GM21423 (cell line): ENCODE data around the gene RETN.

Source experiments
- ATAC-seq: cut with Tn5 transposase; IDR thresholded peaks from one replicate; pipeline ENCODE4 v1.9.1; 2021; ENCODE audit warnings: mild to moderate bottlenecking, moderate library complexity; ENCODE audit not compliant: unreplicated experiment

The RETN gene

DNA sequence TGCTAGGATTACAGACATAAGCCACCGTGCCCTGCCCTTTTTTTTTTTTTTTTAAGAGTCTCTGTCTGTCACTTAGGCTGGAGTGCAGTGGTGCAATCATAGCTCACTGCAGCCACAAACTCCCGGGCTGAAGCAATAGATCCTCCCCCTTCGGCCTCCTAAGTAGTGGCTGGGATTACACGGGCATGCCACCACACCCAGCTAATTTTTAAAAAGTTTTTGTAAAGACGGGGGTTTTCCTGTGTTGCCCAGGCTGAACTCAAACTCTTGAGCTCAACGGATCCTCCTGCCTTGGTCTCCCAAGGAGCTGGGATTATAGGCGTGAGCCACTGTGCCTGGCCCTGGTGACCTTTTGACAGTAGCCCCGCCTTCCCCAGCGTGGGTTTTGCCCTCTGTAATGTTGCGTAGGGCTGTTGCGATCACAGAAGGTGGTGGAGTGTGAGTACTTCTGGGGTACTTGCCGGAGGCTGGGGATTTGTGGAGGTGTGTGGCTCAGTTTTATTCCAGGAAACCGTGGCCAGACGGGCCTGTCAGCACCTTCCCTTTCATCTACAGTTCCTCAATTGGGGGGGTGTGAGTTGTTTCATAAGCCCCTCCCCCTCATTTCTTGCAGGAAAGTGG lies 11.6 kb upstream of the RETN start:
- no peak for ATAC-seq

- ATAC-seq, result peak; percentile 68
Observed at GRCh38 chr19:7658219-7658686, 10.6 kb upstream of the RETN start.

GRCh38 chr19:7661744-7662538 lies 6.9 kb upstream of the RETN start:
- ATAC-seq, result no peak

GRCh38 chr19:7662657-7663056 lies 6.2 kb upstream of the RETN start:
- no peak for ATAC-seq

DNA sequence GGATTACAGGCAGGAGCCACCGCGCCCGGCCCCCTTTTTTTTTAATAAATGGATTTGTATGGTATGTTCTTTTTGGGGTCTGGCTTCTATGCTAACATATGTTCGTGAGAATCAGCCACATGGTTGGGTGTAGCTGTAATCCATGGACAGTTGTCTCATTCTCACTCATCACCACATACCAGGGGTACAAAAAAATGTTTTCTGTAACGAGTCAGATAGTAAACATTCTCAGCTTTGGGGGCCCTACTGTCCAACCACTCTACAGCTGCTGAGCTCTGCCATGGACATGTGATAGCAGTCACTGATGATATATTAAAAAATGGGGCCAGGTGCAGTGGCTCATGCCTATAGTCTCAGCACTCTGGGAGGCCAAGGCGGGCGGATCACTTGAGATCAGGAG lies 5.1 kb upstream of the RETN start:
- no peak for ATAC-seq

DNA sequence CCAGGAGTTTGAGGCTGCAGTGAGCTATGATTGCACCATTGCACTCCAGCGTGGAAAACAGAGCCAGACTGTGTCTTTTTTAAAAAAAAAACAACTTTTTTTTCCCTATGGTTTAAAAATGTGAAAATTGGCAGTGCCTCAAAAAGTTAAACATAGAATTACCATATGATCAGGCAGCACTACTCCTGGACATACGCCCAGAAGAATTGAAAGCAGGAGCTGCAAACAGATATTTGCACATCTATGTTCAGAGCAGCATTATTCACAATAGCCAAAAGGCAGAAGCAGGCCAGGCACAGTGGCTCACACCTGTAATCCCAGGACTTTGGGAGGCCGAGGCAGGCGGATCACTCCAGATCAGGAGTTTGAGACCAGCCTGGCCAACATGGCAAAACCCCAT lies 3.8 kb upstream of the RETN start:
- ATAC-seq, result no peak

GRCh38 chr19:7669641-7670040 lies 792 bp downstream of the RETN start:
- no peak for ATAC-seq

- no peak for ATAC-seq
Observed at GRCh38 chr19:7670150-7670783, 1.4 kb downstream of the RETN start.

GRCh38 chr19:7670790-7671189 lies 1.9 kb downstream of the RETN start:
- no peak for ATAC-seq

DNA sequence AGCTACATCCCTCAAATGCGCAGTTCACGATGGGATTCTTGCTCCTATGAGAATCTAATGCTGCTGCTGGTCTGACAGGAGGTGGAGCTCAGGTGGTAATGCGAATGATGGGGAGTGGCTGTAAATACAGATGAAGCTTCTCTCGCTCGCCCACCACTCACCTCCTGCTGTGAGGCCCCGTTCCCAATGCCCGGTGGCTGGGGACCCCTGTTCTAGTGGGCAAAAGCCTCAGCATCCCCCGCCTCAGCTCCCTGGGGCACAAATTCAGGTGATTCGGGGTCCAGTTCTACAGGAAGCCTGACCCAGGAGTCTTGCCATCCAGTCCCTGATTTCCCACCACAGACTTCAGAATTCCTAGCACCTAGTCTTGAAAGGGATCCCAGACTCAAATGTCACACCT lies 3.7 kb downstream of the RETN start:
- no peak for ATAC-seq

- ATAC-seq, result no peak
Observed at GRCh38 chr19:7674010-7675005, 5.5 kb downstream of the RETN start.

DNA sequence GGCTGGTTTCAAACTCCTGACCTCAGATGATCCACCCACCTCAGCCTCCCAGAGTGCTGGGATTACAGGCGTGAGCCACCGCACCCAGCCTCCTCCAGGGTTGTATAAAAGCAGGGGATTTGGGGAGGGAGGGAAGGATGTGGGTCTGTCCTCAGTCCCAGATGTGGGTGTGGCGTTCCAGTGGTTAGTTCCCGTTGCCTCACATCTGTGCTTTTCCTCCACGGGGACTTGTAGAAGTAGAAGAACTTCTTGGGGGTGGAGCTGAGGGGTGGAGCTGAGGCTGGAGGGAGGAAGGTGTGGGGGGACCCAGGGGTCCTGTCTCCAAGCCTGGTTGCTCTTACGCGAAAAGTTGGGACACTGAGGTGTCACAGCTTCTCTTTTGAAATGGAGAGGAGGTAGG lies 7.5 kb downstream of the RETN start:
- no peak for ATAC-seq

GRCh38 chr19:7676854-7677253 lies 8.0 kb downstream of the RETN start, which contains the start of gene MCEMP1:
Gene MCEMP1 (plus strand): TSS chr19:7677090. CDS start chr19:7677121, 31 bp downstream.
- ATAC-seq, result no peak

GRCh38 chr19:7677669-7678311 lies 8.9 kb downstream of the RETN start:
- ATAC-seq, result no peak

DNA sequence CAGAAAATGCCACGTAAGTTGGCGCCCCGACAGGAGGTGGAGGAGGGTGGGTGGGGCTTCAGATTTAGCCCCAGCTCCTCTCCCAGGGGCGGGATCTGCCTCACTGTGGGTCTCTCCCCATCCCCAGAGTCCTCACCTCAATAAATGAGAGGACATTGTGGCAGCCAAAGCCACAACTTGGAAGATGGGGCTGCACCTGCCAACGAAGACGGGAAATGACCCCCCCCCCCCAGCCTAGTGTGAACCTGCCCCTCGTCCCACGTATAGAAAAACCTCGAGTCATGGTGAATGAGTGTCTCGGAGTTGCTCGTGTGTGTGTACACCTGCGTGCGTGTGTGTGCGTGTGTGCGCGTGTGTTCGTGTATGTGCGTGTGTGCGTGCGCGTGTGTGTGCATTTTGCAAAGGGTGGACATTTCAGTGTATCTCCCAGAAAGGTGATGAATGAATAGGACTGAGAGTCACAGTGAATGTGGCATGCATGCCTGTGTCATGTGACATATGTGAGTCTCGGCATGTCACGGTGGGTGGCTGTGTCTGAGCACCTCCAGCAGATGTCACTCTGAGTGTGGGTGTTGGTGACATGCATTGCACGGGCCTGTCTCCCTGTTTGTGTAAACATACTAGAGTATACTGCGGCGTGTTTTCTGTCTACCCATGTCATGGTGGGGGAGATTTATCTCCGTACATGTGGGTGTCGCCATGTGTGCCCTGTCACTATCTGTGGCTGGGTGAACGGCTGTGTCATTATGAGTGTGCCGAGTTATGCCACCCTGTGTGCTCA lies 10.3 kb downstream of the RETN start:
- ATAC-seq, result no peak

DNA sequence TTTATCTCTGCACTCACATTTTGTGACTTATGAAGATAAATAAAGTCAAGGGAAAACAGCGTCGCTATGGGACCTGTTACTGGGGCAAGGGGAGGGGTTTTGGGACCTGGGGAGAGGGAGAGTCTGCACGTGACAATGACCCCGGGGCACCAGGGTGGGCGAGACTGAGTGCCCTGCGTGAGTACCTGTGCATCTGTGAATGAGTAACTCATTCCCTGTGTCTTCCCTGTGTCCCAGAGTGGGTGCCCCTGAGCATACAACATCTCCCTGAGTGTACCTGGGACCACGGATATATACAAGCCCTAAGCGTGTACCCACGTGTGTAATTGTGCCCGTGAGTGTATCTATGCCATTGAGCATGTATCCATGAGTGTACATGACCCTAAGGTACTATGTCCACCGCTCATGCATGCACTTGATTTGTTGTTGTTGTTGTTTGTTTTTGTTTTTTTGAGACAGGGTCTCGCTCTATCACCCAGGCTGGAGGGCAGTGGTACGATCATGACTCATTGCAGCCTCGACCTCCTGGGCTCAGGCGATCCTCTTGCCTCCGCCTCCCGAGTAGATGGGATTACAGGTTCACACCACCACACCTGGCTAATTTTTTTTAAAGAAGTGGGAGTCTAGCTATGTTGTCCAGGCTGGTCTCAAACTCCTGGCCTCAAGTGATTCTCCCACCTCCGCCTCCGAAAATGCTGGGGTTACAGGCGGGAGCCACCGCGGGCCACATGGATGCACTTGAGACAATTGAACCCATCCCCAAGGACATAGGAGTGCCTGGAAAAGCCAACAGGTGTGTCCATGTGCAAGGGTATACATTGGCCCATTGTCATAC lies 11.1 kb downstream of the RETN start:
- no peak for ATAC-seq

DNA sequence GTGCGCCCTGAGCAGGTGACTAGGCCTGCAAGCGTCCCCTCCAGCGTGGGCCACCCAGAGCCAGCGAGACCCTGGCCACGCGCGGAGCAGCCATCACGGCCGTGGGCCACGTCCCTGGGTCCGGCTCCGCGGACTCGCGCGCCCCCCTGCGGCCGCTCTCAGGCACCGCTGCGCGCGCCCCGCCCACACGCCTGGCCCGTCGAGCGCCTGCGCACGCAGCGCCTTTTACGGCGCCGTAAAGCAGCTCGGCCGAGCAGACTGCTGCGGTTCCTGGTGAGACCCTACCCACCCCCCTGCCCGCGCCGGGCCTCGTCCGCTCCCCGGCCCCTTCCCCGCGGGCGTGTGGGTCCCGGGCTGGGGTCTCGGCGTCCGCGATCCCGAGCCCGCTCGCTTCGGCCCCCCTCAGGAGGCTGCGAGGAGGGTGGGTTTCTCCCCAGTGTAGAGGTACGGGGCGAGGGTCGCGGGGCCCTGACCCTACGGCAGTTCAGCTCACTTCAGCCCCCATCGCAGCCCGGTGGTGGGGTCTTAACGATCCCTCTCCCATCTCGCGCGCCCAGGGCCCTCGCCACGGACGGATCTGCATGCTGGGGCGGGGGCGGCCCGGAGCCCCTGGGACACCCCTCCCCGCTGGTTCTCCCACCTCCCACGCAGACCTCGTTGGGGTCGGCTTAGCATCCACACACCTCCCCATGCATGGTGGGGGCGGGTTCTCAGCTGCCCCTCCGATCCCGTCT lies 11.9 kb downstream of the RETN start, which contains the start of gene TRAPPC5:
TSS of gene TRAPPC5 (plus strand) at position 228 of the 734 bp plus-strand sequence. CDS start 1,421 bp downstream, outside the sequence.
- ATAC-seq, result peak; percentile 63
